B cell (primary cell): ENCODE measurements around the gene APOM. TPM values are rescaled to one million over a fixed set of nuclear protein-coding genes. Genes with fewer than 3 reads are reported as not detected.

Experiments used
- ATAC-seq: fragments of 200-7000 bp; cut with Tn5 transposase; one replicate; pipeline ENCODE4 v1.10.0; 2021; ENCODE audit warnings: low read depth, mild to moderate bottlenecking, moderate number of reproducible peaks, moderate library complexity
- CTCF ChIA-PET: fragments of 350-600 bp; sonication (Branson Sonifier 250); formaldehyde crosslinking; loops from one replicate; lab custom pipeline; 2021; ENCODE audit warnings: antibody characterized with exemption, inconsistent platforms; lab: Charles Lee
- POLR2A ChIA-PET: fragments of 350-600 bp; sonication (Branson Sonifier 250); formaldehyde crosslinking; loops from one replicate; lab custom pipeline; 2021; ENCODE audit warnings: antibody characterized with exemption; lab: Charles Lee
- DNase-seq: peaks from one replicate; pipeline ENCODE4 v3.0.0; 2013
- H2AFZ ChIP-seq: 2 replicates; pipeline ENCODE4 v1.6.1; 2012; ENCODE audit warnings: mild to moderate bottlenecking, low read depth, low read length; ENCODE audit not compliant: insufficient read depth, poor library complexity, severe bottlenecking
- H3K27ac ChIP-seq, 2 donors: 1 replicate in 1 of 2; 2 replicates in 1 of 2; pipeline ENCODE4 v1.5.1; 2012 to 2013; ENCODE audit warnings: low read length in 2 of 2, mild to moderate bottlenecking in 2 of 2, moderate library complexity in 1 of 2
- H3K27me3 ChIP-seq, 4 experiments: fragments of 200-600 bp in 1 of 4; sonication (generic) in 1 of 4; replicated peaks in 1 of 4; 1 replicate in 2 of 4; 2 replicates in 2 of 4; pipeline versions ENCODE4 v1.6.1 to v1.7.0; 2013 to 2016; ENCODE audit warnings: low read length in 3 of 4, mild to moderate bottlenecking in 2 of 4, mixed read lengths in 1 of 4, moderate library complexity in 1 of 4; ENCODE audit not compliant: insufficient read depth in 4 of 4, control insufficient read depth in 3 of 4; ENCODE audit errors: control extremely low read depth in 1 of 4
- H3K36me3 ChIP-seq, 2 experiments: replicated peaks in 1 of 2; 1 replicate in 1 of 2; 2 replicates in 1 of 2; pipeline versions ENCODE4 v1.6.1 to v1.7.1; 2013; ENCODE audit warnings: low read length in 1 of 2; ENCODE audit not compliant: insufficient read depth in 2 of 2, control insufficient read depth in 1 of 2; ENCODE audit errors: control extremely low read depth in 1 of 2, extremely low read depth in 1 of 2
- H3K4me1 ChIP-seq, 2 donors: fragments of 200-600 bp in 1 of 2; sonication (generic) in 1 of 2; 1 replicate in 1 of 2; 2 replicates in 1 of 2; pipeline versions ENCODE4 v1.5.1 to v1.6.1; 2013 to 2017; ENCODE audit warnings: low read length in 2 of 2; ENCODE audit not compliant: control insufficient read depth in 2 of 2, insufficient read depth in 2 of 2
- H3K4me2 ChIP-seq: replicated peaks from 2 replicates; pipeline ENCODE3; 2012; ENCODE audit warnings: mild to moderate bottlenecking, low read depth, low read length; ENCODE audit not compliant: poor library complexity, severe bottlenecking
- H3K4me3 ChIP-seq, 5 experiments: fragments of 200-600 bp in 1 of 5; sonication (generic) in 1 of 5; 1 replicate in 3 of 5; 2 replicates in 2 of 5; pipeline versions ENCODE4 v1.5.1 to v1.7.0; 2011 to 2016; ENCODE audit warnings: low read length in 4 of 5, mild to moderate bottlenecking in 4 of 5, low read depth in 2 of 5, control low read depth in 1 of 5, moderate library complexity in 1 of 5; ENCODE audit not compliant: insufficient read depth in 1 of 5; ENCODE audit errors: control extremely low read depth in 1 of 5, extremely low read depth in 1 of 5
- H3K79me2 ChIP-seq: fragments of 200-600 bp; sonication (generic); one replicate; pipeline ENCODE4 v1.6.0; 2016; ENCODE audit warnings: low read length; ENCODE audit not compliant: control insufficient read depth, insufficient read depth
- H3K9ac ChIP-seq: fragments of 200-600 bp; sonication (generic); 2 replicates; pipeline ENCODE4 v1.6.1; 2017; ENCODE audit warnings: mild to moderate bottlenecking, low read length, moderate library complexity
- H3K9me3 ChIP-seq, 3 donors: one replicate each; pipeline versions ENCODE4 v1.6.1 to v1.7.1; 2013; ENCODE audit warnings: low read length in 2 of 3; ENCODE audit not compliant: control insufficient read depth in 2 of 3, insufficient read depth in 1 of 3; ENCODE audit errors: control extremely low read depth in 1 of 3
- H4K20me1 ChIP-seq: 2 replicates; pipeline ENCODE4 v1.6.0; 2012; ENCODE audit warnings: mild to moderate bottlenecking, low read length; ENCODE audit not compliant: insufficient read depth, control insufficient read depth, poor library complexity, severe bottlenecking
- H3K27ac Mint-ChIP-seq: one replicate; pipeline ENCODE4 v1.8.0; 2021; ENCODE audit warnings: mixed read lengths
- H3K27me3 Mint-ChIP-seq: one replicate; pipeline ENCODE4 v1.8.0; 2021; ENCODE audit warnings: mixed read lengths
- H3K4me1 Mint-ChIP-seq: one replicate; pipeline ENCODE4 v1.8.0; 2021; ENCODE audit warnings: mixed read lengths
- H3K4me3 Mint-ChIP-seq: one replicate; pipeline ENCODE4 v1.8.0; 2021; ENCODE audit warnings: mixed read lengths
- H3K9me3 Mint-ChIP-seq: one replicate; pipeline ENCODE4 v1.8.0; 2022; ENCODE audit warnings: mixed read lengths; ENCODE audit not compliant: insufficient read depth
- CTCF ChIP-seq: fragments of 200-600 bp; IDR thresholded peaks from one replicate; pipeline ENCODE4 v1.8.0; 2022; ENCODE audit warnings: antibody characterized with exemption, mild to moderate bottlenecking
- EZH2 ChIP-seq: IDR thresholded peaks from 2 replicates; pipeline ENCODE4 v1.6.1; 2012; ENCODE audit warnings: borderline replicate concordance, low read depth, mild to moderate bottlenecking, moderate library complexity, low read length; ENCODE audit not compliant: insufficient read depth, poor library complexity, severe bottlenecking
- WGBS: methylation state at CpG from one replicate; pipeline ENCODE4 v1.1.5; 2013; ENCODE audit warnings: missing lambda C conversion rate; ENCODE audit not compliant: insufficient coverage; 5-methylcytosine and 5-hydroxymethylcytosine counted together
- intact Hi-C: fragments of 100-400 bp; cut with micrococcal nuclease; formaldehyde crosslinking; loops from one replicate; pipeline ENCODE4 v1.10.0; 2022
- polyA plus RNA-seq: library from polyadenylated mRNA; depleted of rRNA; stranded (reverse); fragments of >200 nt; gene quantifications from 2 replicates; pipeline ENCODE4 v1.2.3, GENCODE V29; 2012
- total RNA-seq, 2 donors: library from RNA; stranded (reverse); fragments of 120-200 nt in 1 of 2; gene quantifications; 1 replicate in 1 of 2; 2 replicates in 1 of 2; pipeline versions ENCODE4 v1.2.3 to v1.2.4, GENCODE V29; 2013 to 2022

APOM gene
- total and polyA plus RNA-seq, 2 donors (not counting 1 experiment from before 2014, with no cell fraction given) = 3.6 to 11.6 TPM

- Mint-ChIP-seq H3K27me3 (no peaks in the 10 kb centered on the region), H3K9me3 (no peaks in the 10 kb centered on the region), H3K27ac (no peak overlapping the region), H3K4me3 (no peak overlapping the region), H3K4me1 (no peaks in the 10 kb centered on the region)
- H3K9ac ChIP-seq = no peak overlapping the region
- TF ChIP-seq CTCF (no peak), EZH2 (no peak)
- ChIA-PET POLR2A (interaction anchor here (1.1 kb wide), 1 partner anchor 15 kb away, joined by 3 read pairs; no protein-coding TSS in a partner anchor), CTCF (interaction anchor here (0.6 kb wide), 1 partner anchor 195 kb away, joined by 3 read pairs; no protein-coding TSS in a partner anchor)
- H3K4me1 ChIP-seq = no peaks in the 10 kb centered on the region
- peaks cover 6% of the 10 kb centered on the region for H3K79me2 ChIP-seq
- no peak overlapping the region for H3K27ac ChIP-seq
- no peak overlapping the region for H3K4me3 ChIP-seq
- no peak for ATAC-seq
- WGBS = 94% methylated on average over 21 of the region's 27 CpGs
- no peak for DNase-seq
- intact Hi-C loops = no loop called here
- H3K36me3 ChIP-seq = peaks cover 12 to 91% of the 10 kb centered on the region in 2 experiments
- H3K4me2 ChIP-seq = no peak overlapping the region
- no peak overlapping the region for H2AFZ ChIP-seq
- peaks cover 22% of the 10 kb centered on the region for H4K20me1 ChIP-seq
- no peaks in the 10 kb centered on the region for H3K9me3 ChIP-seq
- H3K27me3 ChIP-seq = no peaks in the 10 kb centered on the region
These were observed 18.7 kb upstream of the APOM start for GRCh38 chr6:31636698-31637596.

- TF ChIP-seq EZH2 (no peak), CTCF (no peak)
- no peak overlapping the region for H3K4me3 Mint-ChIP-seq
- ATAC-seq (no peak), DNase-seq (no peak)
- Histone ChIP-seq H3K4me1 (no peaks in the 10 kb centered on the region), H3K27me3 (no peaks in the 10 kb centered on the region), H3K4me2 (no peak overlapping the region), H3K79me2 (no peaks in the 10 kb centered on the region), H3K4me3 (no peak overlapping the region), H3K36me3 (peaks cover 13 to 89% of the 10 kb centered on the region in 2 experiments), H4K20me1 (peaks cover 9% of the 10 kb centered on the region), H3K27ac (no peak overlapping the region), H2AFZ (no peak overlapping the region), H3K9me3 (no peaks in the 10 kb centered on the region), H3K9ac (no peak overlapping the region)
- H3K4me1 Mint-ChIP-seq = no peaks in the 10 kb centered on the region
- no peaks in the 10 kb centered on the region for H3K9me3 Mint-ChIP-seq
- H3K27ac Mint-ChIP-seq = no peak overlapping the region
- no peaks in the 10 kb centered on the region for H3K27me3 Mint-ChIP-seq
- intact Hi-C loops = no loop called here
- WGBS = 91% methylated on average over 8 of the region's 9 CpGs
- POLR2A ChIA-PET = interaction anchor here (1.0 to 1.8 kb wide), 2 partner anchors 13 to 17 kb away, joined by 4 to 5 read pairs; partner anchors contain the start of gene BAG6
- CTCF ChIA-PET = interaction anchor here (0.5 to 1.4 kb wide), 2 partner anchors 12 to 59 kb away, joined by 3 to 4 read pairs; no protein-coding TSS in a partner anchor
These were observed 16.7 kb upstream of the APOM start for GRCh38 chr6:31639043-31639442.
